Large intestine (tissue), 3 donors: ENCODE data around the gene UBP1. TPM values are rescaled to one million over a fixed set of nuclear protein-coding genes. Genes with fewer than 3 reads are reported as not detected.
"Not testable (repeated sequence)": the region's sequence is repeated elsewhere in the genome, so short reads cannot be mapped to it uniquely, and the experiment has no call there.

ENCODE experiments used
- DNase-seq, 2 donors: peaks; one replicate each; pipeline versions ENCODE4 v3.0.0 to v3.0.0-alpha.2; 2013
- H3K27ac ChIP-seq: one replicate; pipeline ENCODE4 v1.5.1; 2013; ENCODE audit warnings: low read length
- H3K27me3 ChIP-seq: 2 replicates; pipeline ENCODE4 v1.6.1; 2013; ENCODE audit warnings: low read length; ENCODE audit not compliant: control insufficient read depth, insufficient read depth
- H3K36me3 ChIP-seq: 2 replicates; pipeline ENCODE4 v1.6.1; 2013; ENCODE audit warnings: low read length; ENCODE audit not compliant: control insufficient read depth, insufficient read depth
- H3K4me1 ChIP-seq: one replicate; pipeline ENCODE4 v1.6.1; 2013; ENCODE audit warnings: low read length; ENCODE audit not compliant: control insufficient read depth, insufficient read depth
- H3K4me3 ChIP-seq: one replicate; pipeline ENCODE4 v1.5.1; 2013; ENCODE audit warnings: low read length
- H3K9me3 ChIP-seq: one replicate; pipeline ENCODE4 v1.6.1; 2013; ENCODE audit warnings: mild to moderate bottlenecking, low read depth, low read length, moderate library complexity; ENCODE audit not compliant: control insufficient read depth
- polyA plus RNA-seq: library from polyadenylated mRNA; unstranded; fragments of 120-200 nt; gene quantifications from one replicate; pipeline ENCODE4 v1.2.1, GENCODE V29; 2013

Gene UBP1
- polyA plus RNA-seq, 1 donor = 78.3 TPM

DNA sequence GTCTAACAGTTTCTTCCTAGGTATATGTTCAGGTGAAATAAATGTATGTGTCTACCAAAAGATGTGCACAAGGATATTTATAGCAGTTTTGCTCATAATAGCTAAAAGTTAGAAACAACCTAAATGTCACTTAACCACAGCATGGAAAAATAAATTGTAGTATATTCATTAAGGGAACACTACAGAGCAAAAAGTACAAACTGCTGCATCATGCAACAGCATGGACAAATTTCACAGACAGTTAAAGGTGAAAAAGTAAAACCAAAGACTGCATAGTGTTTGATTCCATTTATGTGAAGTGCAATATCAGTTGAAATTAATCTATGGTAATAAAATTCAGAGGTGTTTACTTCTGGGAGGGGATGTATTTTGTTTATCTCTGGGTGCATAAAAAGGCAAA lies 100.4 kb downstream of the UBP1 start:
- H3K9me3 ChIP-seq = peaks cover under 1% of the 10 kb centered on the region
- DNase-seq = no peak
- no peak overlapping the region for H3K4me3 ChIP-seq
- H3K27ac ChIP-seq = no peak overlapping the region
- H3K4me1 ChIP-seq = no peaks in the 10 kb centered on the region
- no peaks in the 10 kb centered on the region for H3K27me3 ChIP-seq
- no peaks in the 10 kb centered on the region for H3K36me3 ChIP-seq

DNA sequence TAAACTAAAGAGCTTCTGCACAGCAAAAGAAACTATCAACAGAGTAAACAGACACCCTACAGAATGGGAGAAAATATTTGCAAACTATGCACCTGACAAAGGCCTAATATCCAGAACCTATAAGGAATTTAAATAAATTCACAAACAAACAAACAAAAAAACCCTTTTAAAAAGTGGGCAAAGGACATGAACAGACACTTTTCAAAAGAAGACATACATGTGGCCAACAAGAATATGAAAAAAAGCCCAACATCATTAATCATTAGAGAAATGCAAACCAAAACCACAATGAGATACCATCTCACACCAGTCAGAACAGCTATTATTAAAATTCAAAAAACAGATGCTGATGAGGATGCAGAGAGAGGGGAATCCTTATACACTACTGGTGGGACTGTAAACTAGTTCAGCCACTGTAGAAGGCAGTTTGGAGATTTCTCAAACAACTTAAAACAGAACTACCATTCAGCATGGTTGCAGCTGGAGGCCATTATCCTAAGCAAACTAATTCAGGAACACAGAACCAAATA lies 101.2 kb downstream of the UBP1 start:
- not testable (repeated sequence) for H3K36me3 ChIP-seq, H3K4me3 ChIP-seq, H3K4me1 ChIP-seq, H3K9me3 ChIP-seq, H3K27ac ChIP-seq, H3K27me3 ChIP-seq, DNase-seq

Other genes with a start within 250 kb of the UBP1 start
- gene SUSD5, start 221.6 kb downstream of the UBP1 start, polyA plus RNA-seq = 1.2 TPM
- gene FBXL2, start 163.0 kb downstream of the UBP1 start, polyA plus RNA-seq = 27.7 TPM